HL-60 (cell line): ENCODE data around the gene GPR26.

Source experiments
- DNase-seq, 2 experiments: peaks; one replicate each; pipeline ENCODE4 v3.0.0-alpha.2; 2010 to 2020; ENCODE audit warnings: low read depth in 1 of 2, low spot score in 1 of 2
- H3K27ac ChIP-seq: fragments of 250-450 bp; sonication (Bioruptor Pico); replicated peaks from 2 replicates; pipeline ENCODE4 v1.5.1; 2020; ENCODE audit warnings: mild to moderate bottlenecking, moderate library complexity
- H3K27me3 ChIP-seq: fragments of 250-450 bp; sonication (Bioruptor Pico); 2 replicates; pipeline ENCODE4 v1.5.1; 2021; ENCODE audit warnings: mild to moderate bottlenecking, moderate library complexity; ENCODE audit not compliant: insufficient read depth, poor library complexity, severe bottlenecking
- H3K4me3 ChIP-seq: replicated peaks from 2 replicates; pipeline ENCODE4 v1.5.1; 2011; ENCODE audit warnings: mild to moderate bottlenecking, control low read depth, low read length; ENCODE audit not compliant: insufficient read depth
- CTCF ChIP-seq: IDR thresholded peaks from one replicate; pipeline ENCODE4 v1.5.1; 2011; ENCODE audit warnings: low read length, control low read depth, inconsistent platforms; ENCODE audit not compliant: insufficient read depth
- GABPA ChIP-seq: IDR thresholded peaks from 2 replicates; pipeline ENCODE4 v1.6.1; 2012; ENCODE audit warnings: low read depth
- POLR2AphosphoS5 ChIP-seq: IDR thresholded peaks from 2 replicates; pipeline ENCODE4 v1.6.1; 2012; ENCODE audit warnings: low read depth
- REST ChIP-seq: IDR thresholded peaks from 2 replicates; pipeline ENCODE4 v1.6.1; 2012; ENCODE audit warnings: low read depth; ENCODE audit not compliant: insufficient replicate concordance
- SPI1 ChIP-seq: IDR thresholded peaks from 2 replicates; pipeline ENCODE4 v1.6.1; 2012; ENCODE audit warnings: low read depth, mild to moderate bottlenecking, borderline replicate concordance

Gene GPR26

DNA sequence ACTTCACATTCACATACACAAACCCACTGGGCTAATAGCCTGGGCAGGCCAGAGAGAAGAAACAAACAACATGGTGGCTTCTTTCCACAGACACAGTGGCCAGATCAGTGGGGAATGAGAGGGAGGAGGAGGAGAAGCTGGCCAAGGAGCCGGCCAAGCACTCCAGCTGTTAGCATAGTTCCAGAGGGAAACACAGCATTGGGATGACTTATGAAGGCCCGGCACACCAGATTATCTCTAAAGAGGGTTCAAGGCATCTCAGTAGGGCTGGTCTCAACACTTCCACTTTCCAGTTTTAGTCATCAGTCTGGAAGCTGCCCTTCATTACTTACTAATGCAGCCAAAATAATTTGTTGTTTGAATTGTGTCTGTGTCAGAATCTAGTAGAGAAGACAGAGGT, 42.1 kb upstream of the GPR26 start:
- H3K4me3 ChIP-seq: no peak overlapping the region
- H3K27me3 ChIP-seq: no peaks in the 10 kb centered on the region
- no peak for DNase-seq
- H3K27ac ChIP-seq: no peak overlapping the region
- TF ChIP-seq SPI1 (no peak), CTCF (no peak), REST (no peak)

- Histone ChIP-seq H3K27ac (no peak overlapping the region), H3K4me3 (no peak overlapping the region), H3K27me3 (no peaks in the 10 kb centered on the region)
- DNase-seq: no peak
- TF ChIP-seq REST: no peak
- TF ChIP-seq POLR2AphosphoS5: no peak
- TF ChIP-seq GABPA: no peak
- TF ChIP-seq SPI1: no peak
These were observed 33.0 kb upstream of the GPR26 start for GRCh38 chr10:123633106-123633505.

GRCh38 chr10:123633636-123634035, 32.5 kb upstream of the GPR26 start:
- TF ChIP-seq REST: no peak
- no peak for TF ChIP-seq GABPA
- no peak for TF ChIP-seq POLR2AphosphoS5
- TF ChIP-seq CTCF: no peak
- TF ChIP-seq SPI1: no peak

DNA sequence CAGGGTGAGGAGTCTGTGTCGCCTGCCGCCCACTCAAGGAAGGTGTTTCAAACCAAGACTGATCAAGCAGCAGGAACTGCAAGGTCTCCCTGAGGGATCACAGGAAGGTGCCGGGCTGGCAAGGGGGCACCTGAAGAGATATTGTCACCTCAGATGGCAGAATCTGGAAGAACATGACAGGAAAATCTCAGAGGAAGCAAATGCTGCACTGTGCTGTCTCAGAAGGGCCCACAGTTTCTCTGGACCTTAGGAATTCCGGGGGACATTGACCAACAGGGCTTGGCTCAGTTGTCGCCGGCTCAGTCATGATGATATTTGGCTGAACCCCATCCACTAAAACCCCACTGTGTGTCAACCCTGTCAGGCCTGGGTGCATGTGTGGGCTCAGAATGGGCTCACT, 31.9 kb upstream of the GPR26 start:
- TF ChIP-seq GABPA (no peak), POLR2AphosphoS5 (no peak), SPI1 (no peak), CTCF (no peak), REST (no peak)
- H3K27ac ChIP-seq: no peak overlapping the region
- no peak overlapping the region for H3K4me3 ChIP-seq
- H3K27me3 ChIP-seq: peaks cover 4% of the 10 kb centered on the region
- no peak for DNase-seq

More at GRCh38 chr10:123633636-123634035, 32.5 kb upstream of the GPR26 start:
- H3K4me3 ChIP-seq: no peak overlapping the region
- no peak for DNase-seq
- H3K27me3 ChIP-seq: peaks cover 2% of the 10 kb centered on the region
- no peak overlapping the region for H3K27ac ChIP-seq
